OCI-LY7 (cell line): Measurements from ENCODE around the gene NRG2. TPM values are rescaled to one million over a fixed set of nuclear protein-coding genes. Genes with fewer than 3 reads are reported as not detected.

Experiments used
- BruUV-seq: library from RNA; stranded (reverse); fragments of 400-500 nt; replicated peaks from 2 replicates; lab custom pipeline; 2021; lab: Mats Ljungman, UMichigan
- CTCF ChIA-PET: fragments of 300-600 bp; sonication (Branson Sonifier 250); formaldehyde crosslinking; loops from one replicate; lab custom pipeline; 2022; ENCODE audit warnings: antibody characterized with exemption; ENCODE audit not compliant: unreplicated experiment; lab: Charles Lee
- POLR2A ChIA-PET: fragments of 300-600 bp; sonication (Branson Sonifier 250); formaldehyde crosslinking; loops from one replicate; lab custom pipeline; 2022; ENCODE audit warnings: antibody characterized with exemption; lab: Charles Lee
- DNase-seq: peaks from one replicate; pipeline ENCODE4 v3.0.0-alpha.2; 2015; ENCODE audit warnings: low spot score
- H2AFZ ChIP-seq: fragments of 200-600 bp; sonication (generic), shearing (Covaris generic); 2 replicates; pipeline ENCODE4 v1.6.1; 2014; ENCODE audit warnings: mild to moderate bottlenecking, antibody characterized with exemption, low read length, moderate library complexity
- H3K27ac ChIP-seq: fragments of 200-600 bp; sonication (generic); 2 replicates; pipeline ENCODE4 v1.5.1; 2014; ENCODE audit warnings: mixed run types, low read depth, mild to moderate bottlenecking, moderate library complexity, low read length, inconsistent platforms; ENCODE audit not compliant: poor library complexity, severe bottlenecking
- H3K36me3 ChIP-seq: fragments of 200-600 bp; sonication (generic); 2 replicates; pipeline ENCODE4 v1.6.1; 2014; ENCODE audit warnings: mild to moderate bottlenecking, antibody characterized with exemption, low read length, moderate library complexity, mixed read lengths; ENCODE audit not compliant: insufficient read depth
- H3K4me1 ChIP-seq: fragments of 200-600 bp; sonication (generic); 2 replicates; pipeline ENCODE4 v1.5.1; 2014; ENCODE audit warnings: mild to moderate bottlenecking, low read length; ENCODE audit not compliant: insufficient read depth, poor library complexity, severe bottlenecking
- H3K4me2 ChIP-seq: fragments of 200-600 bp; sonication (generic); 2 replicates; pipeline ENCODE4 v1.6.1; 2014; ENCODE audit warnings: mild to moderate bottlenecking, low read length
- H3K4me3 ChIP-seq: fragments of 200-600 bp; sonication (generic); 2 replicates; pipeline ENCODE4 v1.5.1; 2014; ENCODE audit warnings: mild to moderate bottlenecking, low read depth, low read length; ENCODE audit not compliant: poor library complexity, severe bottlenecking
- H3K79me2 ChIP-seq: fragments of 200-600 bp; sonication (generic); 2 replicates; pipeline ENCODE4 v1.6.1; 2016; ENCODE audit warnings: low read depth, mild to moderate bottlenecking, low read length, moderate library complexity, mixed read lengths; ENCODE audit not compliant: insufficient read depth
- H3K9me2 ChIP-seq: fragments of 200-600 bp; sonication (generic); 2 replicates; pipeline ENCODE4 v1.6.1; 2016; ENCODE audit warnings: mild to moderate bottlenecking, low read length, mixed read lengths; ENCODE audit not compliant: insufficient read depth
- H3K9me3 ChIP-seq: fragments of 200-600 bp; sonication (generic); 2 replicates; pipeline ENCODE4 v1.6.1; 2014; ENCODE audit warnings: mild to moderate bottlenecking, mixed run types, low read length, mixed read lengths
- H4K20me1 ChIP-seq: fragments of 200-600 bp; sonication (generic); 2 replicates; pipeline ENCODE4 v1.6.1; 2014; ENCODE audit warnings: mild to moderate bottlenecking, antibody characterized with exemption, low read length, moderate library complexity, mixed read lengths; ENCODE audit not compliant: insufficient read depth
- CTCF ChIP-seq: fragments of 200-600 bp; sonication (generic); conservative IDR thresholded peaks from 2 replicates; pipeline ENCODE4 v1.5.1; 2014; ENCODE audit warnings: mild to moderate bottlenecking, antibody characterized with exemption, low read length, moderate library complexity, mixed read lengths
- EZH2phosphoT487 ChIP-seq: fragments of 200-600 bp; sonication (generic); IDR thresholded peaks from 2 replicates; pipeline ENCODE4 v1.6.1; 2018; ENCODE audit warnings: low read depth, borderline replicate concordance, mild to moderate bottlenecking, mixed run types, antibody characterized with exemption, low read length, moderate library complexity, mixed read lengths
- intact Hi-C: fragments of 100-400 bp; cut with micrococcal nuclease; formaldehyde crosslinking; loops from one replicate; pipeline ENCODE4 v1.10.0; 2022; ENCODE audit not compliant: unreplicated experiment
- total RNA-seq, 2 experiments: library from RNA; depleted of rRNA in 1 of 2; stranded (reverse); fragments of >200 nt in 1 of 2; shearing (Covaris generic) in 1 of 2; gene quantifications; 2 replicates each; pipeline ENCODE4 v1.2.3, GENCODE V29; 2014 to 2022

The NRG2 gene
- total RNA-seq, 2 experiments from 2014 or later, result 1.7 TPM; not detected in 1

- H3K79me2 ChIP-seq, result no peaks in the 10 kb centered on the region
- H3K4me3 ChIP-seq, result no peak overlapping the region
- no peaks in the 10 kb centered on the region for H3K9me3 ChIP-seq
- no peaks in the 10 kb centered on the region for H3K36me3 ChIP-seq
- no peaks in the 10 kb centered on the region; the same call in 1 of the 2 replicates for H4K20me1 ChIP-seq
- no peaks in the 10 kb centered on the region for H3K9me2 ChIP-seq
- intact Hi-C loops, result no loop called here
- H3K4me2 ChIP-seq, result no peak overlapping the region
- ChIA-PET POLR2A (no interaction called here), CTCF (no interaction called here)
- no TSS peak for BruUV-seq
- no peak overlapping the region for H2AFZ ChIP-seq
- no peak overlapping the region for H3K27ac ChIP-seq
- TF ChIP-seq EZH2phosphoT487 (no peak), CTCF (no peak)
- H3K4me1 ChIP-seq, result no peaks in the 10 kb centered on the region
- DNase-seq, result no peak
Measured at GRCh38 chr5:139901251-139901575, 141.9 kb downstream of the NRG2 start.

DNA sequence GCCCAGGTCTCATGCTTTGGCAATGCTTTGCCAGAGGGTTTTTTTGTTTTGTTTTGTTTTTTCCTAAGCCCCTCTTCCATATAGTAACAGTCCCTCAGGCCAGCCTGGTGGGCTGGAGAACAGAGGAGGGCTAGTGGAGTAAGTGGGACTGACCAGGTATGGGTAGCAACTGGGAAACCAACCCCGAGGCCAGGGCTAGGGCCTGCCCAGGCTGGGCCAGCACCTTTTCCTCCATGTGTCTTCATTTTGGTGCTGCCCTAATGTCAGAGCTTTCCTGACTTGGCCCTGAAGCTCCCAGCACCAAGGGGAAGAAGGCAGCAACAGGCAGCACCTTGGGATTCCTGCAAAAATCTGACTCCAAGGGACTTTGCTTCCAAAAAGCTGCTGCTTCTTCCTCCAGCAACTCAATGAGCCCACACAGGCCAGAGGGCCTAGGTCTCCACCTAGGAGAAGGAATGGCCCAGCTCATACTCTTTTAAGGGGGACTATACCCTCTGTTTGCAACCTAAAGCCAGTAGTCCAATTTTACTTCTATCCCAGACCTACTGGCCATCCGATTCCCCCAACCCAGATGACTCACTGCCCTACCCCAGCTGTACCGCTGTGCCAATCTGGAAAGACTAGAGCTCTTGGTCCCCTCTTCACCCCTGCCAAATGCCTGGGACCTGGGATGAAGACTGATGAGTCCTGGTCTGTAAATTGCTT is 142.4 kb downstream of the NRG2 start:
- CTCF ChIA-PET, result no interaction called here
- Histone ChIP-seq H3K4me3 (no peak overlapping the region), H3K4me1 (no peaks in the 10 kb centered on the region), H3K27ac (no peak overlapping the region), H3K79me2 (no peaks in the 10 kb centered on the region), H3K9me3 (no peaks in the 10 kb centered on the region), H3K4me2 (no peak overlapping the region), H2AFZ (no peak overlapping the region), H4K20me1 (no peaks in the 10 kb centered on the region; the same call in 1 of the 2 replicates), H3K9me2 (no peaks in the 10 kb centered on the region), H3K36me3 (no peaks in the 10 kb centered on the region)
- TF ChIP-seq EZH2phosphoT487, result no peak
- TF ChIP-seq CTCF, result no peak
- intact Hi-C loops, result no loop called here
- no peak for DNase-seq
- POLR2A ChIA-PET, result no interaction called here
- no TSS peak for BruUV-seq

DNA sequence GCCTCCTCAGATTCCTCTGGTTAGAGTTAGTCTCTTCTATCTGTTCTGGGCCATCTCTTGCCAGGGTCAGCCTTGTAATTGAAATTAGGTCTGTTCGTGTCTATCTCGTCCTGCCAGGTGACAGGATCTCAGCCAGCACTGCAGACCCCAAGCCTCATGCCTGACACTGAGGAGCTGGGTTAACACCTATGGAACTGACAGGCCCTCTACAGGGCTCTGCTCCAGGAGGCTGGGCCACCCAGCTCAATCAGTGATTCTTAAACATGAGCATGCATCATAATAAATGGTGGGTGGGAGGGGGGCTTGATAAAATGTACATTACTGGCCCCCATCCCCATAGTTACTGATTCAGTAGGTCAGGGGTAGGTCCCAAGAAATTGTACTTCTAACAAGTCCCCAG is 144.1 kb downstream of the NRG2 start:
- Histone ChIP-seq H3K9me3 (no peaks in the 10 kb centered on the region), H4K20me1 (no peaks in the 10 kb centered on the region; the same call in 1 of the 2 replicates), H2AFZ (no peak overlapping the region), H3K79me2 (no peaks in the 10 kb centered on the region), H3K4me2 (no peak overlapping the region), H3K27ac (no peak overlapping the region), H3K4me1 (no peaks in the 10 kb centered on the region), H3K4me3 (no peak overlapping the region), H3K9me2 (no peaks in the 10 kb centered on the region), H3K36me3 (no peaks in the 10 kb centered on the region)
- no peak for TF ChIP-seq CTCF
- TF ChIP-seq EZH2phosphoT487, result no peak
- intact Hi-C loops, result no loop called here
- no peak for DNase-seq
- BruUV-seq, result no TSS peak
- ChIA-PET CTCF (no interaction called here), POLR2A (no interaction called here)
